Activated CD8-positive, alpha-beta memory T cell treated with anti-CD3 and anti-CD28 coated beads, Interleukin-2, amount 50 U/mL, for 4 hours (primary cell): ENCODE measurements around the gene ATP2A3.

Experiments used
- DNase-seq: peaks from one replicate; pipeline ENCODE4 v3.0.0-alpha.2; 2020

Gene ATP2A3

GRCh38 chr17:3990386-3991127, 26.3 kb upstream of the ATP2A3 start:
- DNase-seq, result no peak

- no peak for DNase-seq
These were observed 25.0 kb upstream of the ATP2A3 start for GRCh38 chr17:3989041-3989886.

- no peak for DNase-seq
These were observed 24.2 kb upstream of the ATP2A3 start for GRCh38 chr17:3988297-3989040.

GRCh38 chr17:3986939-3987335, 22.7 kb upstream of the ATP2A3 start:
- no peak for DNase-seq

- DNase-seq, result no peak
These were observed 22.2 kb upstream of the ATP2A3 start for GRCh38 chr17:3986270-3986938.

- DNase-seq, result no peak
These were observed 21.6 kb upstream of the ATP2A3 start for GRCh38 chr17:3985846-3986245.

- DNase-seq, result no peak
These were observed 19.6 kb upstream of the ATP2A3 start for GRCh38 chr17:3983606-3984484.

- DNase-seq, result no peak
These were observed 18.3 kb upstream of the ATP2A3 start for GRCh38 chr17:3982541-3983017.

GRCh38 chr17:3982113-3982512, 17.9 kb upstream of the ATP2A3 start:
- no peak for DNase-seq

- no peak for DNase-seq
These were observed 17.2 kb upstream of the ATP2A3 start for GRCh38 chr17:3981455-3981854.

- DNase-seq, result no peak
These were observed 16.3 kb upstream of the ATP2A3 start for GRCh38 chr17:3980381-3981014.

GRCh38 chr17:3979290-3979611, 15.0 kb upstream of the ATP2A3 start:
- no peak for DNase-seq

GRCh38 chr17:3978421-3979289, 14.4 kb upstream of the ATP2A3 start:
- no peak for DNase-seq

- no peak for DNase-seq
These were observed 13.2 kb upstream of the ATP2A3 start for GRCh38 chr17:3977387-3977786.

GRCh38 chr17:3976675-3977171, 12.5 kb upstream of the ATP2A3 start:
- no peak for DNase-seq

GRCh38 chr17:3974980-3975379, 10.7 kb upstream of the ATP2A3 start:
- DNase-seq, result no peak

GRCh38 chr17:3974138-3974687, 10.0 kb upstream of the ATP2A3 start:
- no peak for DNase-seq

- DNase-seq, result no peak
These were observed 9.4 kb upstream of the ATP2A3 start for GRCh38 chr17:3973495-3974137.

- DNase-seq, result no peak
These were observed 8.7 kb upstream of the ATP2A3 start for GRCh38 chr17:3972931-3973330.
